GM12865 (cell line): ENCODE measurements around the gene FLNC.

Source experiments
- DNase-seq: peaks from one replicate; pipeline ENCODE4 v3.0.0; 2010; ENCODE audit warnings: low read depth
- H3K4me3 ChIP-seq: 2 replicates; pipeline ENCODE4 v1.5.1; 2011; ENCODE audit warnings: mild to moderate bottlenecking, low read depth, low read length, control low read depth
- TF ChIP-seq, protein P1 (sequence below): IDR thresholded peaks from 2 replicates; pipeline ENCODE4 v1.5.1; 2011; ENCODE audit warnings: low read length, control low read depth, low read depth, inconsistent platforms; ENCODE audit not compliant: insufficient read depth; ENCODE audit errors: missing control alignments

FLNC gene

GRCh38 chr7:128835790-128836641, 5.8 kb downstream of the FLNC start:
- DNase-seq = no peak
- TF ChIP-seq, protein P1, sequence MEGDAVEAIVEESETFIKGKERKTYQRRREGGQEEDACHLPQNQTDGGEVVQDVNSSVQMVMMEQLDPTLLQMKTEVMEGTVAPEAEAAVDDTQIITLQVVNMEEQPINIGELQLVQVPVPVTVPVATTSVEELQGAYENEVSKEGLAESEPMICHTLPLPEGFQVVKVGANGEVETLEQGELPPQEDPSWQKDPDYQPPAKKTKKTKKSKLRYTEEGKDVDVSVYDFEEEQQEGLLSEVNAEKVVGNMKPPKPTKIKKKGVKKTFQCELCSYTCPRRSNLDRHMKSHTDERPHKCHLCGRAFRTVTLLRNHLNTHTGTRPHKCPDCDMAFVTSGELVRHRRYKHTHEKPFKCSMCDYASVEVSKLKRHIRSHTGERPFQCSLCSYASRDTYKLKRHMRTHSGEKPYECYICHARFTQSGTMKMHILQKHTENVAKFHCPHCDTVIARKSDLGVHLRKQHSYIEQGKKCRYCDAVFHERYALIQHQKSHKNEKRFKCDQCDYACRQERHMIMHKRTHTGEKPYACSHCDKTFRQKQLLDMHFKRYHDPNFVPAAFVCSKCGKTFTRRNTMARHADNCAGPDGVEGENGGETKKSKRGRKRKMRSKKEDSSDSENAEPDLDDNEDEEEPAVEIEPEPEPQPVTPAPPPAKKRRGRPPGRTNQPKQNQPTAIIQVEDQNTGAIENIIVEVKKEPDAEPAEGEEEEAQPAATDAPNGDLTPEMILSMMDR = no peak
- no peak overlapping the region for H3K4me3 ChIP-seq

DNA sequence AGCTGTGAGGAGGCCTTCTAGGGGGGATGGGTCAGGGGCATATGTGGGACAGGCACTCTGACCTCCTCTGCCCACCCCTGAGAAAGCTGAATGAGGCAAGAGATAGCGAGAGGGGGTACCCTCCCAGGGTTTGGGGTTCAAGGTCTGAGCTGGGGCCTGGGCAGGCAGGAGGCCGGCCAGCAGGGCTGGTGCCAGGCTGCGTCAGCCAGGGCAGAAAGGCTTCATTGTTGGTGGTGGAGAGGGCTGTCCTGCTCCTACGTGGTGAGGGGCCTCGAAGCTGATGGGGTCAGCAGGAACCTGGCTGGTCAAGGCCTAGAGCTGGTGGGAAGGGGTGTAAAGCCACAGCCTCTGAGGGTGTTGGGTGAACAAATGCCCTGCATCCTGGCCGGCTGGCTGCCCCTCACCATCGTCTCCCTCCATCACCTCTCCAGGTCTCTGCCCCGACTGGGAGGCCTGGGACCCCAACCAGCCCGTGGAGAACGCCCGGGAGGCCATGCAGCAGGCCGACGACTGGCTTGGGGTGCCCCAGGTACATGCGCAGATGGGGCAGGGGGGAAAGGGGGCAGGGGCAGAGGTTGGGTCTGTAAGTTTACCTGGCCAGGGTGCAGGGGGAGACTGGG, 6.6 kb downstream of the FLNC start:
- DNase-seq = no peak

DNA sequence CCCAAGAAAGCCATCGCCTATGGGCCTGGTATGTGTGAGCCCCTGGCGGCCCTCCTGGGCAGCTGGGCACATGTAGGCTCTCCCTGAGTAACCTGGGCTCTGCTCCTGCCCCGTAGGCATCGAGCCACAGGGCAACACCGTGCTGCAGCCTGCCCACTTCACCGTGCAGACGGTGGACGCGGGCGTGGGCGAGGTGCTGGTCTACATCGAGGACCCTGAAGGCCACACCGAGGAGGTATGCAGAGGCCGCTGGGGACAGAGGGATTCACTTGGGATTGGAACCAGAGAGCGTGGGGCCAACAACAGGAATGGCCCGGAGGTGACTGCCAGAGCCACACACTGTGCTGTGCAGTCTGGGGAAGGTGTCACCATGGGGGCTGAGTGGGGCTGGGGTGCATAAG, 7.3 kb downstream of the FLNC start:
- H3K4me3 ChIP-seq = no peak overlapping the region
- DNase-seq = no peak
- TF ChIP-seq, protein P1 = no peak

More for the DNA sequence above, 6.6 kb downstream of the FLNC start:
- no peak overlapping the region for H3K4me3 ChIP-seq
- TF ChIP-seq, protein P1 = no peak

DNA sequence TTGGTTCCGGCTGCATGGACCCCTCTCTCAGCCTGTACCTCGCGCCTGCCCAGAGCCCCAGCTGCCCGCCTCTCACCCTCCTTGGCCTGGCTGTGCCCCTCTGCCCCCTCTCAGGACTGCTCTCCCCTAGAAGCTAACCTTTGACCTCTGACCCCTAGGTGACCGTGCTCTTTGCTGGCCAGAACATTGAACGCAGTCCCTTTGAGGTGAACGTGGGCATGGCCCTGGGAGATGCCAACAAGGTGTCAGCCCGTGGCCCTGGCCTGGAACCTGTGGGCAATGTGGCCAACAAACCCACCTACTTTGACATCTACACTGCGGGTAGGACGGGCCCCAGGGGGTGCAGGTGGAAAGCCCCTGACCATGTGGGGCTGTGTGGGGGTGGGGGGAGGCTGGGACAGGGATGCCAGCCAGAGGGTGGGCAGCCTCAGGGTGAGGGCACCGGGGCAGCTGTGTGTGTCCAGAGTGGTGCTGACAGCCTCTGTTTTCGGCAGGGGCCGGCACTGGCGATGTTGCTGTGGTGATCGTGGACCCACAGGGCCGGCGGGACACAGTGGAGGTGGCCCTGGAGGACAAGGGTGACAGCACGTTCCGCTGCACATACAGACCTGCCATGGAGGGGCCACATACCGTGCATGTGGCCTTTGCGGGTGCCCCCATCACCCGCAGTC, 8.0 kb downstream of the FLNC start:
- DNase-seq = no peak
- H3K4me3 ChIP-seq = no peak overlapping the region
- TF ChIP-seq, protein P1 = no peak

DNA sequence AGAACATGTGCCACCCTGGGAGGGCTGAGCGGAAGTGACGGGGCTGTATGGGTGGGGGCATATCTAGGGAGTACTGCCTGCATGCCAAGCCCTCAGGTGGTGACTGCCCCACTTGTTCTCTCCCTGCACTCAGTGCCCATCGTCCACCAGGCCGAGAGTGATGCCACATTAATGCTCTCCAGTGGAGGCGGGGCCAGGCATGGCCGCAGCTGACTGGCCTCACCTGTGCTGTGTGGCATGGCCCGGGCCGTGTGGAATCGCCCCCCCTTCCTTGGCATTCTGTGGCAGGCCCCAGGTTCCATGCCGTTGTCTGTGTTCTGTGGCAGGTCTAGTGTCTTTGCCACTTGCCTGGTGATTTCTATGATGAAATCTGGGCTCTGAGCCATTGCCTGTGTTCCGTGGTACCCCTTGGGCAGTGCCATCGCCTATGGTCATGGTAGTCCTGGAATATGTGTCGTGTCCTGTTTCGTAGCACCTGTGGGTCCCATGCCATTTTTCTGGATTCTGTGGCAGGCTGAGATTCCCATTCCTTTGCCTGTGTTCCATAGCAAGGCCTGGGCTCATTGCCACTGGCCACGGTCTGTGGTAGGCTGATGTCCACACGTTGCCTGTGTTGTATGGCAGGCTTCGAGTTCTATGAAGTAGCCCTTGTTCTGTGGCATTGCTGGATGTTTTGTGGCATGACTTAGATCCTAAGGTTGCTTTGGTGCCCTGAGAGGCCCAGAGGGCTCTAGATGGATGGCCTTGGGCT, 8.9 kb downstream of the FLNC start:
- TF ChIP-seq, protein P1 = no peak
- no peak overlapping the region for H3K4me3 ChIP-seq
- no peak for DNase-seq

- TF ChIP-seq, protein P1 = no peak
- DNase-seq = no peak
- H3K4me3 ChIP-seq = no peak overlapping the region
Observed at GRCh38 chr7:128839751-128840177, 9.6 kb downstream of the FLNC start.
